IPS DF 19.7 (cell line): Measurements from ENCODE around the gene COLQ.
"Not testable (repeated sequence)": the region's sequence is repeated elsewhere in the genome, so short reads cannot be mapped to it uniquely, and the experiment has no call there.

ENCODE experiments used
- DNase-seq: peaks from one replicate; pipeline ENCODE4 v3.0.0-alpha.2; 2013; ENCODE audit warnings: low read depth, low spot score

COLQ gene

DNA sequence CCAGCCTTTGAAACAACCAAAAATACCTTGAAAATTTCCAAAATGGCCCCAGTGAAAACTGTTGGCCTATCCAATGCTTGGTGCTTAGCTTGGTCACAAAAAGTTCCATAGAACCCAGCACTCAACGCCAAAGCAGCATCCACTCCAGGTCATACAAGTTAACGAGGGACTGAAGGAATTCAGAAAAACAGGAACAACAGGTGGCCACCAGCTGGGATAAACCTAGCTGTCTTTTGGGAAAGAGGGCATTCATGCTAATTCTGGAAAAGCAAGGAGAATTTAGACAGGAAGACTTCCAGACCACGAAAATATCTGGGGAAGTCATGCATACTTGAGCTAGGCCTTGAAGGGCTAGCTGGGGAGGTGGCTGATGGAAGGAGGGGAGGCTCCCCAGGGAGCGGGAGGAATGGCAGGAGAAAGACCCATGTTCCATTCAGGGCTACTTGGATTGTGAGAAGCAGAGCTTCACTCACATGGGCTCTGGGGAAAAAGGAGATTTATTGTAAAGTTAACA lies 28.6 kb downstream of the COLQ start:
- no peak for DNase-seq

GRCh38 chr3:15491143-15491542 lies 30.4 kb downstream of the COLQ start:
- DNase-seq = no peak

GRCh38 chr3:15490158-15490557 lies 31.3 kb downstream of the COLQ start:
- DNase-seq = no peak

- no peak for DNase-seq
These were observed 33.5 kb downstream of the COLQ start for GRCh38 chr3:15488002-15488401.

- no peak for DNase-seq
These were observed 34.5 kb downstream of the COLQ start for GRCh38 chr3:15486979-15487378.

DNA sequence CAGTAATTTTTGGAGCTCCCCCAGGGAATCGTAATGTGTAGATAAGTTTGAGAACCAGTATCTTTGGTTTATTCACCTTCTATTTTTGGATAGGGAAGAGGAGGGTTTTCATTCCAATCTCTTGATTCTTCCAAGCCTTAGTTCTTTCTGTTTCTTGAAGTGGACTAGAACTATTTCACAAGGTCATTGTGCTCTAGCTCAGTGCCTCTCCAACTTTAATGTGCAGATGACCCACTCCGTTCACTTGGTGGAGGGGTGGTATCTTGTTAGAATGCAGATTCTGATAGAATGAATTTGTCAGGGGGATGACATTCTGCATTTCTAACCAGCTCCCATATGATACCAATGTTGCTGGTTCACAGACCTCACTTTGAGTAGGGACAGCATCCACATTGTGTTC lies 35.5 kb downstream of the COLQ start:
- DNase-seq = no peak

- DNase-seq = not testable (repeated sequence)
These were observed 37.0 kb downstream of the COLQ start for GRCh38 chr3:15484551-15484950.

- no peak for DNase-seq
These were observed 41.9 kb downstream of the COLQ start for GRCh38 chr3:15479400-15480224.

- no peak for DNase-seq
These were observed 42.9 kb downstream of the COLQ start for GRCh38 chr3:15478640-15478979.

DNA sequence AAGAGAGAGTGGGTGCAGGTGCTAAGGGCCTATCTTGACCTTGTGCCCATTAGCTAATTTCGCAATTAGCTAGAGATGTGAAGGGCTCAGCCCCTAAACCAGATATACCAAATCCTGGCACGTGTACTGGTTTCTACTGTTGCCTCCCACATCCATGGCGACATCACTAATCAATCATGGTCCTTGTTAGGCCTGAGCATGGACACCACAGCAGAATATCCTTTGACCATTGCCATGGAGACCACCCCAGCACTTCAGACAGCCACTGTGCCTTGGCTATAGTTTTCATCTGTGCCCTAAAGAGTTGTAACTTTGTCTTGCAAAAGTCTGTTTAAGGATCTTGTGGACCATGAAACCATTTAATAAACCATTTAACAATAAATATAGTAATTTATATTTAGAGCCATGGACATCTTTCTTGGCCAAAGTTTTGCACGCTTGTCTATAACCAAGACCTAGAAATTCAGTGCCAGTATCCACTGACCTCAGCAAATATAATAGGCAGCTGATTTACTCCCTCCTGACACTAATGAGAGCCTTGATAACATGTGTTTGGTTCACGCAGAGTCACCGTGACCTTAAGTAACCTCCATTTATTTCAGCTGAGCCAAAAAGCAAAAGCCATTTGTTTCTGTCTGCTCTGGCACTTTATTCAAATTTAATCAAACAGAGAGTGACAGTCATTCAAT lies 43.4 kb downstream of the COLQ start:
- DNase-seq = no peak

GRCh38 chr3:15476378-15476777 lies 45.1 kb downstream of the COLQ start:
- no peak for DNase-seq

DNA sequence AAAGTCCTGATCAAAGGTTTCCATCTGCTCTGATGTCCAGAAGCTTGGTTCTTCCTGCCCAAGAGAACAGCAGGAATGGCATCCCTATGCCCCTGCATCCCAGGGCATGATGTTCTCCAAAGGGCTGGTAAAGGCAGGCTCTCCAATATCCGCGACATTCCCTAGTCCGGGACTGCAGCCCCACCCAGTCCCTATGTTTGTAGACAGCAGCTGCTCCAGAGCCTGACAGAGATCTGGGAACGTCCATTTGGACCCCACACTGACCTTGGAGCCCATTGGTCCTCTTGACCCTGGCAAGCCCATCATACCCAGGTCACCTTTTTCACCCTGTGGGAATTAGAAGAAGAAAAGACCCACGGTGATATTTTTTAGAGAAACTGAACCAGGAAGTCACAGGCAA lies 46.3 kb downstream of the COLQ start:
- DNase-seq = no peak

- DNase-seq = no peak
These were observed 49.6 kb downstream of the COLQ start for GRCh38 chr3:15471861-15472260.

GRCh38 chr3:15470849-15471248 lies 50.7 kb downstream of the COLQ start:
- no peak for DNase-seq

GRCh38 chr3:15470261-15470660 lies 51.2 kb downstream of the COLQ start:
- no peak for DNase-seq

DNA sequence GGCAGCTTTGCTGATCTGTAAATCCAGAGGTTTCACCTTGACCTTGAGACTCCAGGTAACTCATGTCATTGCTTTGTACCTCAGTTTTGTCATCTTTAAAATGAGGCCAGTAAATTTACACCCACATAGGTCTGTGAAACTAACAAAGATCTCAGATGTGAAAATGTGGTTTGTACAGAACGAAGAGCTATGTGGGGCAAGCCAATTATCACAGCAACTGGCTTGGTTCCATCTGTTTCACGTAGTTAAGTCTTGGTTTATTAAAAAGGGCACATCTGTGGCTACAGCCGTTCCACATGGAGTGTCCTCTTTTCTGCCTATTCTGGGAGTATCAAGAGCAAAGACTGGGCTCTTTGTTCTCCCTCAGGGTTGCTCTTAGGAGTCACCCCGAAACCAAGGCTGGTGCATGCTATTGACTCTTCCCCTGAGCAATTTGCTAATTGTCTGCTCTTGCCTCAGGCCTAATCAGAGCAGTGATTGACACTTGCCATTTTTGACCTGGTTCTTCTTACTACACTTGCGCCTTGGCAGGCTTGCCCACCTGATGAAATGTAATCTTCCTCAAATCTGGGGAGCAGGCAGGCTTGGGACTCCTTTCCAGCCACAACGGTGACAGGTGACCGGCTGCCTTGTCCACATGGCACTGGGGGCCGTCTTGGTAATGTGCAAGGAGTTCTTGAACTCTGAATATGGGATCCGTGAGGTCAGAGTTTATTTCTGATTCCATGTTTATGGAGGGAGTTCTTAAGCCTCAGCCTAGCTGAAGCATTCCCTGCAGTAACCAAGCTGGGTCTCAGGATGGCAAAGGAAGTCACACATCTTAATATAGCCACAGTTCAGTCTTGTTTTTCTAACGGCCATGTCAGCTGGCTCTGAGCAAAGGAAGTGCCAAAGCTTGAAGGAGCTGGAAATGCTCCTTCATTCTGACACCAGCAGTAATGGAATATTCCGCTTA lies 54.0 kb downstream of the COLQ start:
- DNase-seq = no peak

DNA sequence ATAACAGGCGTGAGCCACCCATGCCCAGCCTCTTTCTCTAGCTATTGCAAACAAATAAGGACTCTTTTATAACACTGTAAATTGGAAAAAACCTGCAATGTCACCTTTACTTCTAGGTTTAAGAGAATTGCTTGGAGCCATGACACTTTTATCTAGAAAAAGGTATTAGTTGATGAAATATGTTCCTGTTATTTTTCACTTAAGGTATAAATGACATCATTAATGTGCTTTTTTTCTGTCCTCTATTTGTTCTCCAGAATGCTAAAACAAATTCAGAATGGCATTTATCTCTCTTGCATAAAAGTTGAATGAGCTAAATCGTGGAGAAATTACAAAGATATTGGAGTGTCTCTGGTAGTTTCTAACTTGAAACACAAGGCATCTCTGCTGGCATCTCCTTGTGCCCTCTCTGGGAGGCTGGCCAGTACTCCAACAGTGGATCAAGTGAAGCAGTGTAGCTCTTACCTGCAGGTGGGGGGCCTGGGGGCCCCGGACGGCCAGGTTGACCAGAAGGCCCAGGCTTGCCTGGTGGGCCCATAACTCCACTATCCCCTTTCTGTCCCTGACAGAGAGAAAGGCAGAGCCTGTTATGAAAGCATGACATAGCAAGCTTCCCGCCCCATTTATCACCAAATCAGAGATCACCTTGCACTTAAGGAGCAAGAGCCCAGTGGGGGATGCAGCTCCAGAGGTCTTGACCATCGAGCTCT lies 55.5 kb downstream of the COLQ start:
- no peak for DNase-seq

DNA sequence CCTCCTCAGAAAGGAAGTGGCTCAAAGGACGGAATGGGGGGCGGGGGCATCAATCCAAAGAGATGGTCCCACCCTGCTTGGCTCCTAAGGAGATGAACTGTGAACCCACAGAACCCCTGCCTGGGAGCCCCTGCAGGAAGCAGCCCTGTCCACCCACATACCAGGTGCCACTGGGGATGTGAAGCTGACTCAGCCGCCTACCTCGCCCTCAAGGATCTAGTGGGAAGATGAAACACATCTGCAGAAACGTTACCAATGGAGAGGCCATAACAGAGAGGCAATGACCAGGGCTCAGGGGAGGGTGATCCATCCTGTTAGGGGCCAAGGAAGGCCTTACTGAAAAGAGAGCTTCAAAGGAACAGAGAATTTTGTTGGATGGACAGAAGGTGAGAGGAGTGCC lies 59.1 kb downstream of the COLQ start:
- DNase-seq = no peak

- DNase-seq = no peak
These were observed 60.5 kb downstream of the COLQ start for GRCh38 chr3:15460891-15461531.

DNA sequence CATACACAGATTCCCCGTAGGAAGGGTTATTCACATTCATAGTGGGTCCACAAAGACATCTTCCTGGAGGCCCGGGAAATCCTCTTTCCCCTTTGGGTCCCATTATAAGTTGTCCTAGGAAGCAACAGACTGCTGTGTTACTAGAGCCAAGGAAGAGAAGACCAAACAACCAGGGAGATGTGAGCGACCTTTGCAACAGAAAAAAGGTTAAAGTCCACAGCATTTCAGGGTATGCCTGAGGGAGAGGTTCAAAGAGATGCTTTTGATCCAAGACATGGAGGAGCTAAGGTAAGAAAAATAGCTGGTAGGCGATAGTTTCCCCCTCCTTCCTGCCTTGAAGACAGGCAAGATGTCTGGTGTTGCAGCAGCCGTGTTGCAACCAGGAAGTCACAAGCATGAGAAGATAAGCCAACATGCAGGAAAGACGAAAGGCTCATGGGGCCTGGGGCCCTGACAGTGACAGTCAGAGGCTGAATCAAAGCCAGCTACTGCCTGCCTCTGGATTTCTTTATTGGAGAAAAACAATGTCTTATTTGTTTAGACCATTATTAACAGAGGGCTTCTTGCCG lies 63.2 kb downstream of the COLQ start:
- no peak for DNase-seq
